Stimulated activated naive CD4-positive, alpha-beta T cell (primary cell): Measurements from ENCODE around the gene RABL2A.
"Not testable (repeated sequence)": the region's sequence is repeated elsewhere in the genome, so short reads cannot be mapped to it uniquely, and the experiment has no call there.

Source experiments
- DNase-seq, 6 experiments: peaks; one replicate each; lab custom pipeline; 2025; lab: John Stamatoyannopoulos, UW

The RABL2A gene

GRCh38 chr2:113685471-113685870 lies 58.4 kb downstream of the RABL2A start:
- no peak for DNase-seq

- no peak for DNase-seq
These were observed 59.5 kb downstream of the RABL2A start for GRCh38 chr2:113686537-113686936.

- not testable (repeated sequence) for DNase-seq
These were observed 63.8 kb downstream of the RABL2A start for GRCh38 chr2:113690871-113691270.
